GM12878 (cell line): ENCODE data around the gene KISS1. TPM values are rescaled to one million over a fixed set of nuclear protein-coding genes. Genes with fewer than 3 reads are reported as not detected.
"Not testable (repeated sequence)": the region's sequence is repeated elsewhere in the genome, so short reads cannot be mapped to it uniquely, and the experiment has no call there.

Source experiments
- ATAC-seq: fragments of 200-7000 bp; cut with Tn5 transposase; 3 replicates; pipeline ENCODE4 v1.9.1; 2020; ENCODE audit warnings: mild to moderate bottlenecking, moderate library complexity
- BruUV-seq: library from RNA; stranded (reverse); fragments of 400-500 nt; replicated peaks from 2 replicates; lab custom pipeline; 2021; lab: Mats Ljungman, UMichigan
- CTCF ChIA-PET: fragments of 300-600 bp; sonication (Branson Sonifier 250); formaldehyde crosslinking; extraction: SDS; loops from one replicate; lab custom pipeline; 2021; ENCODE audit warnings: inconsistent platforms; lab: Yijun Ruan, JAX
- POLR2A ChIA-PET: fragments of 350-600 bp; formaldehyde crosslinking; extraction: SDS; loops from one replicate; lab custom pipeline; 2021; ENCODE audit warnings: inconsistent platforms; lab: Charles Lee
- RAD21 ChIA-PET: fragments of 300-600 bp; sonication (Branson Sonifier 250); formaldehyde crosslinking; loops from one replicate; lab custom pipeline; 2023; ENCODE audit warnings: antibody characterized with exemption; ENCODE audit not compliant: unreplicated experiment; lab: Charles Lee
- SMC1A ChIA-PET: fragments of 300-600 bp; sonication (Branson Sonifier 250); formaldehyde crosslinking; loops from one replicate; lab custom pipeline; 2023; ENCODE audit not compliant: unreplicated experiment, uncharacterized antibody; lab: Charles Lee
- DNase-seq: peaks from one replicate; pipeline ENCODE4 v3.0.0-alpha.2; 2011; ENCODE audit warnings: low read depth, low spot score
- FAIRE-seq: peaks from 3 replicates; lab custom pipeline; 2011; peaks lifted over from hg19 to GRCh38; lab: Jason Lieb, UNC
- H2AFZ ChIP-seq: 2 replicates; pipeline ENCODE4 v1.6.0; 2011; ENCODE audit warnings: low read depth, low read length, control low read depth; ENCODE audit not compliant: control insufficient read depth
- H3K27ac ChIP-seq: 2 replicates; pipeline ENCODE4 v1.5.1; 2011; ENCODE audit warnings: control low read depth; ENCODE audit not compliant: control insufficient read depth, insufficient read depth
- H3K27me3 ChIP-seq, 2 experiments: replicated peaks in 1 of 2; 2 replicates each; pipeline versions ENCODE4 v1.6.0 to v1.6.1; 2011; ENCODE audit warnings: low read length in 1 of 2; ENCODE audit not compliant: control insufficient read depth in 2 of 2, insufficient read depth in 2 of 2
- H3K36me3 ChIP-seq, 2 experiments: 2 replicates each; pipeline ENCODE4 v1.5.1; 2011; ENCODE audit warnings: low read length in 1 of 2; ENCODE audit not compliant: control insufficient read depth in 2 of 2, insufficient read depth in 2 of 2
- H3K4me1 ChIP-seq: 2 replicates; pipeline ENCODE4 v1.6.1; 2011; ENCODE audit warnings: mild to moderate bottlenecking, low read length, moderate library complexity, mixed read lengths; ENCODE audit not compliant: control insufficient read depth, insufficient read depth
- H3K4me2 ChIP-seq: 2 replicates; pipeline ENCODE4 v1.6.0; 2011; ENCODE audit warnings: control low read depth; ENCODE audit not compliant: control insufficient read depth, insufficient read depth
- H3K4me3 ChIP-seq: fragments of 200-600 bp; sonication (generic); 2 replicates; pipeline ENCODE4 v1.5.1; 2016
- H3K79me2 ChIP-seq: 2 replicates; pipeline ENCODE4 v1.6.0; 2011; ENCODE audit warnings: low read length; ENCODE audit not compliant: control insufficient read depth, insufficient read depth
- H3K9ac ChIP-seq: 2 replicates; pipeline ENCODE4 v1.8.0; 2011; ENCODE audit warnings: low read length, control low read depth, mixed read lengths; ENCODE audit not compliant: control insufficient read depth, insufficient read depth
- H3K9me3 ChIP-seq: replicated peaks from 3 replicates; pipeline ENCODE4 v1.5.1; 2011; ENCODE audit warnings: mild to moderate bottlenecking, low read length; ENCODE audit not compliant: control insufficient read depth, insufficient read depth
- H4K20me1 ChIP-seq: 2 replicates; pipeline ENCODE4 v1.6.0; 2011; ENCODE audit not compliant: control insufficient read depth, insufficient read depth
- EGR1 ChIP-seq, 2 experiments: IDR thresholded peaks; 1 replicate in 1 of 2; 2 replicates in 1 of 2; pipeline ENCODE4 v1.6.1; 2011 to 2012; ENCODE audit warnings: low read depth in 2 of 2, low read length in 2 of 2, borderline replicate concordance in 1 of 2, mild to moderate bottlenecking in 1 of 2, moderate library complexity in 1 of 2
- HDAC2 ChIP-seq: fragments of 200-600 bp; sonication (generic); IDR thresholded peaks from 2 replicates; pipeline ENCODE4 v1.6.1; 2017
- RAD51 ChIP-seq: fragments of 450-650 bp; IDR thresholded peaks from 2 replicates; pipeline ENCODE4 v1.6.1; 2016; ENCODE audit warnings: moderate library complexity, mild to moderate bottlenecking, inconsistent platforms
- WGBS: methylation state at CpG from one replicate; pipeline ENCODE4 v1.1.6; 2016; ENCODE audit warnings: low lambda C conversion rate; ENCODE audit not compliant: insufficient replicate concordance, insufficient coverage; ENCODE audit errors: missing lambda C conversion rate; 5-methylcytosine and 5-hydroxymethylcytosine counted together
- in situ Hi-C: fragments of 300-500 bp; cut with MboI; formaldehyde crosslinking; loops from 9 replicates; pipeline ENCODE4 v1.14.3; 2018; ENCODE audit warnings: mixed read lengths
- intact Hi-C: fragments of 100-400 bp; cut with micrococcal nuclease; formaldehyde crosslinking; loops from one replicate; pipeline ENCODE4 v1.14.2; 2022; ENCODE audit not compliant: unreplicated experiment
- polyA plus RNA-seq, 11 experiments: library from polyadenylated mRNA; depleted of rRNA in 4 of 11; unstranded in 6 of 11; stranded (reverse) in 5 of 11; fragments of >200 nt; fragmentation: Nextera tagmentation in 4 of 11; fragmentation: Illumina TruSeq in 1 of 11; extraction: Ambion mirVana in 4 of 11; extraction: Trizol in 1 of 11; gene quantifications; 1 replicate in 1 of 11; 2 replicates in 10 of 11; pipeline versions ENCODE4 v1.2.1 to v1.2.3, GENCODE V29; 2011 to 2016; ENCODE audit warnings: inconsistent platforms in 2 of 11, missing spikeins in 2 of 11, low read depth in 1 of 11
- total RNA-seq, 4 experiments: library from RNA; depleted of rRNA in 3 of 4; stranded (reverse); fragments of >200 nt in 3 of 4; fragmentation: Illumina TruSeq in 1 of 4; extraction: Trizol in 1 of 4; gene quantifications; 2 replicates each; pipeline versions ENCODE4 v1.2.1 to v1.2.3, GENCODE V29; 2013 to 2021

KISS1 gene
- total and polyA plus RNA-seq, 10 of the 15 experiments (the other 5 are each of a cell fraction or from before 2014, with no cell fraction given), result not detected

DNA sequence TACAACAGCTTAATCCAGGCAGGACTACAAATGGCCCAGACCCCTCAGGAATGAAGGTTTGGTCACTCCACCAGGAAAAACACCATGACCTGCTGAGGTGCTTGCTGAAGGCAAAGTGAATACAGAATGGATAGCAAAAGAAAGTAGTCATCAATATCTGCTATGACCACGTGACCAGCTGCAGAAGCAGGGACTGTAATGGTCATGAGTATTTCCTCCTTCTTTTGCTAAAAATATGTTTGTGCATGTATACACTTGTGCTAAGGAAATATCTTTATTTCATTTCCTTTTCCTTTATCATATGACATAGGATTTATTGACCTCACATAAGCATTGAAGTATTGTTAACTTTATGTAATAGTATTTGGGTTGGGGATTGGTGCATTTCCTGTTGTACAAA lies 43.9 kb upstream of the KISS1 start:
- Histone ChIP-seq H3K4me2 (no peak overlapping the region), H3K79me2 (no peaks in the 10 kb centered on the region), H2AFZ (no peak overlapping the region), H3K9me3 (no peaks in the 10 kb centered on the region), H3K9ac (no peak overlapping the region), H3K27ac (no peak overlapping the region)
- in situ Hi-C loops, result no loop called here
- BruUV-seq, result no TSS peak
- RAD21 ChIA-PET, result no interaction called here
- CTCF ChIA-PET, result no interaction called here
- SMC1A ChIA-PET, result no interaction called here
- ATAC-seq (no peak), FAIRE-seq (no peak)
- TF ChIP-seq EGR1 (IDR thresholded peaks at IDR 0.05; ENCODE audit: borderline replicate concordance in 1 of 2, low read depth in 2 of 2, low read length in 2 of 2) (no peak), RAD51 (0 out of 2 replicates have a peak, but pooled peaks have one; percentile 11), HDAC2 (no peak)
- TF ChIP-seq, all 136 proteins: peak for 1
- no peaks in the 10 kb centered on the region for H3K36me3 ChIP-seq
- DNase-seq, result no peak
- H3K4me3 ChIP-seq, result no peak overlapping the region
- no peaks in the 10 kb centered on the region for H4K20me1 ChIP-seq
- WGBS, result 0% methylated on average over 1 of the region's 1 CpG
- intact Hi-C loops, result no loop called here
- POLR2A ChIA-PET, result no interaction called here
- H3K27me3 ChIP-seq, result peaks cover 2% of the 10 kb centered on the region in 2 experiments; a peak in 3 of 4 replicates
- no peaks in the 10 kb centered on the region for H3K4me1 ChIP-seq

DNA sequence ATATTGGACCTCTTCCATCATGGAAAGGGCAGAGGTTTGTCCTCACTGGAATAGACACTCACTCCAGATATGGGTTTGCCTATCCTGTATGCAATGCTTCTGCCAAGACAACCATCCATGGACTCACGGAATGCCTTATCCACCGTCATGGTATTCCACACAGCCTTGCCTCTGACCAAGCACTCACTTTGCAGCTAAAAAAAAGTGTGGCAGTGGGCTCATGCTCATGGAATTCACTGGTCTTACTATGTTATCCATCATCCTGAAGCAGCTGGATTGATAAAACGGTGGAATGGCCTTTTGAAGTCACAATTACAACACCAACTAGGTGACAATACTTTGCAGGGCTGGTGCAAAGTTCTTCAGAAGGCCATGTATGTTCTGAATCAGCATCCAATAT lies 43.1 kb upstream of the KISS1 start:
- CTCF ChIA-PET, H2AFZ ChIP-seq, RAD21 ChIA-PET, H3K36me3 ChIP-seq, H3K27ac ChIP-seq, SMC1A ChIA-PET, H3K79me2 ChIP-seq, H3K9me3 ChIP-seq, ATAC-seq, intact Hi-C loops, H3K9ac ChIP-seq, H3K27me3 ChIP-seq, H4K20me1 ChIP-seq, FAIRE-seq, POLR2A ChIA-PET, H3K4me2 ChIP-seq, BruUV-seq, DNase-seq, H3K4me1 ChIP-seq, in situ Hi-C loops, H3K4me3 ChIP-seq: not testable (repeated sequence)
- 35% methylated on average over 3 of the region's 3 CpGs for WGBS

DNA sequence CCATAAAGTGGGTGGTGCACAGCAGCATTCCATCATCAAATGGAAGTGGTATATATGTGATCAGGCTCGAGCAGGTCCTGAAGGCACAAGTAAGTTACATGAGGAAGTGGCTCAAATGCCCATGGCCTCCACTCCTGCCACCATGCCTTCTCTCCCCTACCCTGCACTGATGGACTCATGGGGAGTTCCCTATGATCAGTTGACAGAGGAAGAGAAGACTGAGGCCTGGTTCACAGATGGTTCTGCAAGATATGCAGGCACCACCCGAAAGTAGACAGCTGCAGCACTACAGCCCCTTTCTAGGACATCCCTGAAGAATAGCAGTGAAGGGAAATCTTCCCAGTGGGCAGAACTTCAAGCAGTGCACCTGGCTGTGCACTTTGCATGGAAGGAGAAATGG lies 42.2 kb upstream of the KISS1 start:
- DNase-seq, BruUV-seq, H3K4me3 ChIP-seq, H2AFZ ChIP-seq, H3K27ac ChIP-seq, H3K79me2 ChIP-seq, FAIRE-seq, SMC1A ChIA-PET, H3K27me3 ChIP-seq, CTCF ChIA-PET, intact Hi-C loops, H3K9ac ChIP-seq, H3K4me2 ChIP-seq, H3K9me3 ChIP-seq, H3K4me1 ChIP-seq, ATAC-seq, RAD21 ChIA-PET, in situ Hi-C loops, H3K36me3 ChIP-seq, POLR2A ChIA-PET, H4K20me1 ChIP-seq: not testable (repeated sequence)
- WGBS, result 0% methylated on average over 2 of the region's 2 CpGs

- H3K9ac ChIP-seq, SMC1A ChIA-PET, H3K4me2 ChIP-seq, H4K20me1 ChIP-seq, H3K36me3 ChIP-seq, RAD21 ChIA-PET, FAIRE-seq, in situ Hi-C loops, intact Hi-C loops, H3K27me3 ChIP-seq, H3K27ac ChIP-seq, POLR2A ChIA-PET, H3K4me1 ChIP-seq, H3K9me3 ChIP-seq, ATAC-seq, H3K4me3 ChIP-seq, DNase-seq, H3K79me2 ChIP-seq, BruUV-seq, H2AFZ ChIP-seq: not testable (repeated sequence)
- CTCF ChIA-PET, result interaction anchor here (1.6 to 2.1 kb wide), 3 partner anchors 31 to 161 kb away, joined by 3 to 5 read pairs (median 5); no protein-coding TSS in a partner anchor
- WGBS, result 95% methylated on average over 1 of the region's 1 CpG
Measured at GRCh38 chr1:204237515-204237914, 41.2 kb upstream of the KISS1 start.
